K562 (cell line): ENCODE results near the gene LMLN.

Source experiments
- ARID2 ChIP-seq: fragments of 450-650 bp; IDR thresholded peaks from 2 replicates; pipeline ENCODE4 v1.6.1; 2017; ENCODE audit warnings: antibody characterized with exemption, mild to moderate bottlenecking
- CREB1 ChIP-seq, 2 experiments: sonication (generic) in 1 of 2; formaldehyde crosslinking in 1 of 2; IDR thresholded peaks; 2 replicates each; pipeline versions ENCODE4 v1.6.1 to v1.8.0; 2012 to 2022; ENCODE audit warnings: inconsistent platforms in 1 of 2, mild to moderate bottlenecking in 1 of 2, missing genetic modification reagents in 1 of 2, moderate library complexity in 1 of 2
- CTBP1 ChIP-seq: fragments of 450-650 bp; IDR thresholded peaks from 2 replicates; pipeline ENCODE4 v1.6.1; 2016; ENCODE audit warnings: borderline replicate concordance
- EZH2 ChIP-seq: IDR thresholded peaks from 2 replicates; pipeline ENCODE4 v1.6.1; 2012; ENCODE audit warnings: low read depth, mild to moderate bottlenecking, inconsistent platforms, low read length, borderline replicate concordance
- IRF2 ChIP-seq: sonication (generic); formaldehyde crosslinking; IDR thresholded peaks from 2 replicates; pipeline ENCODE4 v1.8.1; 2022; ENCODE audit warnings: mild to moderate bottlenecking, missing genetic modification reagents
- LEF1 ChIP-seq: fragments of 450-650 bp; IDR thresholded peaks from 2 replicates; pipeline ENCODE4 v1.6.1; 2016; ENCODE audit warnings: mild to moderate bottlenecking
- RFX5 ChIP-seq: IDR thresholded peaks from 2 replicates; pipeline ENCODE4 v1.6.1; 2011; ENCODE audit warnings: low read depth, mild to moderate bottlenecking, improper control_type of control experiment, low read length
- ZKSCAN1 ChIP-seq: fragments of 150-350 bp; IDR thresholded peaks from 2 replicates; pipeline ENCODE4 v1.6.1; 2016; ENCODE audit warnings: low read depth, low read length
- ZNF766 ChIP-seq: fragments of 200-800 bp; sonication (Bioruptor generic); conservative IDR thresholded peaks from 2 replicates; pipeline ENCODE4 v1.6.1; 2016; ENCODE audit warnings: missing genetic modification characterization, missing compliant biosample characterization
- TF ChIP-seq, protein P1 (sequence below), 3 experiments: IDR thresholded peaks in 2 of 3; conservative IDR thresholded peaks in 1 of 3; 2 replicates each; pipeline ENCODE4 v1.5.1; 2011 to 2012; ENCODE audit warnings: low read length in 3 of 3, mild to moderate bottlenecking in 3 of 3, control low read depth in 2 of 3, improper control_type of control experiment in 1 of 3, inconsistent platforms in 1 of 3, low read depth in 1 of 3, mixed read lengths in 1 of 3, moderate library complexity in 1 of 3; ENCODE audit not compliant: insufficient read depth in 2 of 3
- TF ChIP-seq, protein P2 (sequence below): fragments of 450-650 bp; formaldehyde crosslinking; IDR thresholded peaks from 2 replicates; pipeline ENCODE4 v1.4.0; 2020; ENCODE audit warnings: mild to moderate bottlenecking, mixed read lengths
- TF ChIP-seq, protein P3 (sequence below): sonication (generic); formaldehyde crosslinking; IDR thresholded peaks from 2 replicates; pipeline ENCODE4 v1.8.1; 2022; ENCODE audit warnings: missing genetic modification reagents
- TF ChIP-seq, protein P4 (sequence below), 2 experiments: fragments of 150-350 bp in 1 of 2; IDR thresholded peaks; 2 replicates each; pipeline ENCODE4 v1.6.1; 2012 to 2016; ENCODE audit warnings: low read depth in 2 of 2, low read length in 2 of 2, mild to moderate bottlenecking in 1 of 2, moderate library complexity in 1 of 2

DNA sequence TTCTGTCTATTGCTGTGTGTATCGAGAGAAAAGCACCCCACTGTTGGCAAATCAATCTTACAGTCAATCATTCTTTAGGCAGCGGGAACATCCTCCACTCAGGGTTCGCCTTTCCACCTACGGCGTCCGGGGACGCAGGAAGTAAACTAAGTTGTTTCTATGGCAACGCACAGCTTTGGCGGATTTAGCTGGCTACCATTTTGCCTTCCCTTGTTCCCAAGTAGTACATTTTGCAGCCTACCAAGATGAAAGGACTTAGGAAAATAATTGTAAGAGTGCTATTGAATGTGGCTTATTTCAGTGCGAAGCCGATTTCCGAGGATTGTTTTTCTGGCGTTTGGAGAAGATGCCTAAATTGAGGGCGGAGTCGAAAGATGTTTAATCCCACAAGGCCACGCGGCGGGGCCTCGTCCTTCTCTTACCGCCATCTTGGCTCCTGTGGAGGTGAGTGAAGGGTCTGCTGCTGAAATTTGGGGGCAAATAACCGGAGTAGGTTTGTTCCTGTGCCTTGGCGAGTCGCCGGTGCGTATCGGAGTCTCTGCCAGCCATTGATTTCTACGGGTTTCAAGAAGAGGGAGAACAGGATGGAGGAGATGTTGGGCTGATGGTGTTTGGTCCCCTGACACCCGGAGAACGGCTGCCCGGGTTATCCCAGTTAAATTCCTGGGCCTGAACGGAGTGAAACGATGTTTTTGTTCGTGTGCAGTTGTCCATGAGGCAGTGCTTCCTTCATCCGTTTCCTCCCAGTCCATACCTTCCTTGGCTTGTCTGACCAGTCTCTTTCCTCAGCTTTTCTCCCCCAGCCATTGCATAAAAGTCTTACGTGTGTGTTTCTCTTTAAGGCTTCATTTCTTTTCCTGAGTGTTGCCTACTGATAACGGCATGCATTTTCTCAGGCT, 10.0 kb upstream of the LMLN start, which contains the start of gene RPL35A:
- TF ChIP-seq ARID2: no peak
- 0 out of 2 replicates have a peak, but pooled peaks have one; percentile 14 for TF ChIP-seq LEF1
- TF ChIP-seq, protein P1, sequence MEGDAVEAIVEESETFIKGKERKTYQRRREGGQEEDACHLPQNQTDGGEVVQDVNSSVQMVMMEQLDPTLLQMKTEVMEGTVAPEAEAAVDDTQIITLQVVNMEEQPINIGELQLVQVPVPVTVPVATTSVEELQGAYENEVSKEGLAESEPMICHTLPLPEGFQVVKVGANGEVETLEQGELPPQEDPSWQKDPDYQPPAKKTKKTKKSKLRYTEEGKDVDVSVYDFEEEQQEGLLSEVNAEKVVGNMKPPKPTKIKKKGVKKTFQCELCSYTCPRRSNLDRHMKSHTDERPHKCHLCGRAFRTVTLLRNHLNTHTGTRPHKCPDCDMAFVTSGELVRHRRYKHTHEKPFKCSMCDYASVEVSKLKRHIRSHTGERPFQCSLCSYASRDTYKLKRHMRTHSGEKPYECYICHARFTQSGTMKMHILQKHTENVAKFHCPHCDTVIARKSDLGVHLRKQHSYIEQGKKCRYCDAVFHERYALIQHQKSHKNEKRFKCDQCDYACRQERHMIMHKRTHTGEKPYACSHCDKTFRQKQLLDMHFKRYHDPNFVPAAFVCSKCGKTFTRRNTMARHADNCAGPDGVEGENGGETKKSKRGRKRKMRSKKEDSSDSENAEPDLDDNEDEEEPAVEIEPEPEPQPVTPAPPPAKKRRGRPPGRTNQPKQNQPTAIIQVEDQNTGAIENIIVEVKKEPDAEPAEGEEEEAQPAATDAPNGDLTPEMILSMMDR (IDR thresholded peaks at IDR 0.05 in 2 of 3, conservative IDR thresholded peaks at IDR 0.05 in 1 of 3; ENCODE audit: insufficient read depth in 2 of 3, low read depth in 1 of 3, low read length in 3 of 3): peak in 1 of 3 experiments; percentile 17; a peak in 1 of 6 replicates
- TF ChIP-seq, protein P2, sequence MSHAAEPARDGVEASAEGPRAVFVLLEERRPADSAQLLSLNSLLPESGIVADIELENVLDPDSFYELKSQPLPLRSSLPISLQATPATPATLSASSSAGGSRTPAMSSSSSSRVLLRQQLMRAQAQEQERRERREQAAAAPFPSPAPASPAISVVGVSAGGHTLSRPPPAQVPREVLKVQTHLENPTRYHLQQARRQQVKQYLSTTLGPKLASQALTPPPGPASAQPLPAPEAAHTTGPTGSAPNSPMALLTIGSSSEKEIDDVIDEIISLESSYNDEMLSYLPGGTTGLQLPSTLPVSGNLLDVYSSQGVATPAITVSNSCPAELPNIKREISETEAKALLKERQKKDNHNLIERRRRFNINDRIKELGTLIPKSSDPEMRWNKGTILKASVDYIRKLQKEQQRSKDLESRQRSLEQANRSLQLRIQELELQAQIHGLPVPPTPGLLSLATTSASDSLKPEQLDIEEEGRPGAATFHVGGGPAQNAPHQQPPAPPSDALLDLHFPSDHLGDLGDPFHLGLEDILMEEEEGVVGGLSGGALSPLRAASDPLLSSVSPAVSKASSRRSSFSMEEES (CRISPR knock-in tag): no peak
- TF ChIP-seq EZH2: no peak
- peak; percentile 57; the same call in 1 of the 2 replicates for TF ChIP-seq RFX5
- TF ChIP-seq ZNF766 (CRISPR knock-in tag): no peak; the same call in 1 of the 2 replicates
- peak; percentile 8; the same call in 1 of the 2 replicates for TF ChIP-seq CREB1 (IDR thresholded peaks at IDR 0.05)
- no peak; the same call in 1 of the 2 replicates for TF ChIP-seq CREB1 (CRISPR knock-in tag; IDR thresholded peaks at IDR 0.05)
- TF ChIP-seq ZKSCAN1: no peak; the same call in 1 of the 2 replicates
- TF ChIP-seq, protein P3, sequence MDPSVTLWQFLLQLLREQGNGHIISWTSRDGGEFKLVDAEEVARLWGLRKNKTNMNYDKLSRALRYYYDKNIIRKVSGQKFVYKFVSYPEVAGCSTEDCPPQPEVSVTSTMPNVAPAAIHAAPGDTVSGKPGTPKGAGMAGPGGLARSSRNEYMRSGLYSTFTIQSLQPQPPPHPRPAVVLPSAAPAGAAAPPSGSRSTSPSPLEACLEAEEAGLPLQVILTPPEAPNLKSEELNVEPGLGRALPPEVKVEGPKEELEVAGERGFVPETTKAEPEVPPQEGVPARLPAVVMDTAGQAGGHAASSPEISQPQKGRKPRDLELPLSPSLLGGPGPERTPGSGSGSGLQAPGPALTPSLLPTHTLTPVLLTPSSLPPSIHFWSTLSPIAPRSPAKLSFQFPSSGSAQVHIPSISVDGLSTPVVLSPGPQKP (CRISPR knock-in tag): no peak
- TF ChIP-seq, protein P4, sequence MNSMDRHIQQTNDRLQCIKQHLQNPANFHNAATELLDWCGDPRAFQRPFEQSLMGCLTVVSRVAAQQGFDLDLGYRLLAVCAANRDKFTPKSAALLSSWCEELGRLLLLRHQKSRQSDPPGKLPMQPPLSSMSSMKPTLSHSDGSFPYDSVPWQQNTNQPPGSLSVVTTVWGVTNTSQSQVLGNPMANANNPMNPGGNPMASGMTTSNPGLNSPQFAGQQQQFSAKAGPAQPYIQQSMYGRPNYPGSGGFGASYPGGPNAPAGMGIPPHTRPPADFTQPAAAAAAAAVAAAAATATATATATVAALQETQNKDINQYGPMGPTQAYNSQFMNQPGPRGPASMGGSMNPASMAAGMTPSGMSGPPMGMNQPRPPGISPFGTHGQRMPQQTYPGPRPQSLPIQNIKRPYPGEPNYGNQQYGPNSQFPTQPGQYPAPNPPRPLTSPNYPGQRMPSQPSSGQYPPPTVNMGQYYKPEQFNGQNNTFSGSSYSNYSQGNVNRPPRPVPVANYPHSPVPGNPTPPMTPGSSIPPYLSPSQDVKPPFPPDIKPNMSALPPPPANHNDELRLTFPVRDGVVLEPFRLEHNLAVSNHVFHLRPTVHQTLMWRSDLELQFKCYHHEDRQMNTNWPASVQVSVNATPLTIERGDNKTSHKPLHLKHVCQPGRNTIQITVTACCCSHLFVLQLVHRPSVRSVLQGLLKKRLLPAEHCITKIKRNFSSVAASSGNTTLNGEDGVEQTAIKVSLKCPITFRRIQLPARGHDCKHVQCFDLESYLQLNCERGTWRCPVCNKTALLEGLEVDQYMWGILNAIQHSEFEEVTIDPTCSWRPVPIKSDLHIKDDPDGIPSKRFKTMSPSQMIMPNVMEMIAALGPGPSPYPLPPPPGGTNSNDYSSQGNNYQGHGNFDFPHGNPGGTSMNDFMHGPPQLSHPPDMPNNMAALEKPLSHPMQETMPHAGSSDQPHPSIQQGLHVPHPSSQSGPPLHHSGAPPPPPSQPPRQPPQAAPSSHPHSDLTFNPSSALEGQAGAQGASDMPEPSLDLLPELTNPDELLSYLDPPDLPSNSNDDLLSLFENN (IDR thresholded peaks at IDR 0.05; ENCODE audit: low read depth in 2 of 2, low read length in 2 of 2): peak in 1 of 2 experiments; percentile 72; a peak in 1 of 4 replicates
- TF ChIP-seq IRF2: no peak
- TF ChIP-seq CTBP1: peak; percentile 40; the same call in 1 of the 2 replicates
